DMS 273 (cell line): ENCODE data around the gene CFAP54.
A peak's percentile ranks its signal among the peaks of the same experiment; 100 is the strongest.

Source experiments
- DNase-seq: peaks from one replicate; lab custom pipeline; 2025; ENCODE audit not compliant: unreplicated experiment; lab: John Stamatoyannopoulos, UW

The CFAP54 gene

GRCh38 chr12:96880220-96880619 lies 390.8 kb downstream of the CFAP54 start:
- DNase-seq, result no peak

- no peak for DNase-seq
Observed at GRCh38 chr12:96881608-96882007, 392.2 kb downstream of the CFAP54 start.

- no peak for DNase-seq
Observed at GRCh38 chr12:96882862-96883261, 393.5 kb downstream of the CFAP54 start.

GRCh38 chr12:96883571-96883970 lies 394.2 kb downstream of the CFAP54 start:
- no peak for DNase-seq

GRCh38 chr12:96886998-96887677 lies 397.8 kb downstream of the CFAP54 start:
- DNase-seq, result no peak

- no peak for DNase-seq
Observed at GRCh38 chr12:96889273-96889933, 400.0 kb downstream of the CFAP54 start.

- DNase-seq, result no peak
Observed at GRCh38 chr12:96890331-96890730, 401.0 kb downstream of the CFAP54 start.

- DNase-seq, result no peak
Observed at GRCh38 chr12:96892104-96892503, 402.7 kb downstream of the CFAP54 start.

GRCh38 chr12:96897421-96897820 lies 408.0 kb downstream of the CFAP54 start:
- no peak for DNase-seq

GRCh38 chr12:96901175-96901574 lies 411.8 kb downstream of the CFAP54 start:
- no peak for DNase-seq

GRCh38 chr12:96902076-96902475 lies 412.7 kb downstream of the CFAP54 start:
- peak; percentile 1 for DNase-seq

GRCh38 chr12:96906498-96906848 lies 417.1 kb downstream of the CFAP54 start:
- no peak for DNase-seq

GRCh38 chr12:96906849-96907670 lies 417.7 kb downstream of the CFAP54 start, which contains the start of gene NEDD1:
Gene NEDD1, plus strand, starts transcription at chr12:96907257. Its CDS starts 2,503 bp downstream, at chr12:96909760.
- peak; percentile 84 for DNase-seq

- DNase-seq, result peak; percentile 60
Observed at GRCh38 chr12:96907671-96908422, 418.5 kb downstream of the CFAP54 start.

GRCh38 chr12:96908423-96908675 lies 419.0 kb downstream of the CFAP54 start:
- DNase-seq, result no peak

- no peak for DNase-seq
Observed at GRCh38 chr12:96912261-96912660, 422.9 kb downstream of the CFAP54 start.

- DNase-seq, result no peak
Observed at GRCh38 chr12:96912943-96913342, 423.6 kb downstream of the CFAP54 start.

GRCh38 chr12:96919510-96920210 lies 430.3 kb downstream of the CFAP54 start:
- no peak for DNase-seq
